ENCODE data around the gene BAHD1.
"Not testable (repeated sequence)": the region's sequence is repeated elsewhere in the genome, so short reads cannot be mapped to it uniquely, and the experiment has no call there.

The BAHD1 gene

DNA sequence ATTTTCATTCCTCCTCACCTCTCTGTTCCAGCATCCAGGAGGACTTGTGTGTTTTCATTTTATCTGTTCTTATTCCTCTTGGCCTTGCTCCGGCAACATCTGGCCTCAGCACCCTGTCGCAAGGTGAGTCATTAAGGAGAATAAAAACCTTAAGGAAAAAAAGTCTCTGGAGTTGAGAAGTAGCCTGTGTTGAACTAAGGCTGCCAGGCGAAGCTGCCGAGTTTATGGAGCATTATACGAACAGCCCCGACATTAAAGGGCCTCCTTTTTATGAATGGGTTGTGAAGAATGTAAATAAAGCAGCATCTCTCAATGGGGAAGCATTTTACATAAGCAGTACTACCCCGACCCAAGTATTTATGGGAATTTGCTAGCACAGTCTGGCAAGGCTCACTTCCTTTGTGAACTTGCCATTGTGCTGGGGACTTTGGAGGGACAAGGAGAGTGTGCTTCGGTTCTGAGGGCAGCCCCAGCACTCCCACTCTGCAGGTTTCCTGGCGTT is 4.7 kb downstream of the BAHD1 start:
- peak; percentile 57 for DNase-seq

DNA sequence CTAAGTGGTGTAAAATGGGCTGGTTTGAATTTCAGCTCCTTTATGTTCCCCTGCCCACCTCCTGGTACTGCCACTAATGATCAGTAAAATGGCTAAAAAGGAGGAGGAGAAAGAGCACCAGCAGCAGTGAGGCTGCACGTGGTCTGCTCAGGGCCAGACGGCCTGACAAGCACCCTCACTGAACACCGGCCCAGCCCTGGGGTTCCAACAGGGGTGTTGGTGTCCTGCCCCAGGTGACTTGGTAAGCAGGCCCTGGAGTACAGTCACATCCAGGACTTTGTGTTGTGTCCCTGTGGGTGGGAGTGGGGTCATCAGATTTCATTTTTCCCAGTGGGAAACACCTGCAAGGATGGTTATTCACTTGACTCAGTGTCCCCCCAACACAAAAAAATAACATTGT is 5.4 kb downstream of the BAHD1 start:
- DNase-seq = no peak

DNA sequence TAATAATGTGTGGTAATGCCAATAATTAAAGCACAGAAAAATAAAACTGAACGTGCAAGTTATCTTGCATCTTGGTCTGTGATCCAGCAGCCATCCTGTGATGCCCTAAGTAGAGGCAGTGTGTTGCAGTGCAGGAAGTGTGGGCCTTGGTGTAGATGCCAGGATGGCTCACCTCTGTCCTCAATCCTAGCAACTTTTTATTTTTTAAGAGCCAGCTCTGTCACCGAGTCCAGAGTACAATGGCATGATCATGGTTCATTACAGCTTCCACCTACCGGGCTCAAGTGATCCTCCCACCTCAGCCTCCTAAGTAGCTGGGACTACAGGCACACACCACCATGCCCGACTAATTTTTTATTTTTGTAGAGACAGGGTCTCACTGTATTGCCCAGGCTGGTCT is 7.6 kb downstream of the BAHD1 start:
- DNase-seq = no peak

DNA sequence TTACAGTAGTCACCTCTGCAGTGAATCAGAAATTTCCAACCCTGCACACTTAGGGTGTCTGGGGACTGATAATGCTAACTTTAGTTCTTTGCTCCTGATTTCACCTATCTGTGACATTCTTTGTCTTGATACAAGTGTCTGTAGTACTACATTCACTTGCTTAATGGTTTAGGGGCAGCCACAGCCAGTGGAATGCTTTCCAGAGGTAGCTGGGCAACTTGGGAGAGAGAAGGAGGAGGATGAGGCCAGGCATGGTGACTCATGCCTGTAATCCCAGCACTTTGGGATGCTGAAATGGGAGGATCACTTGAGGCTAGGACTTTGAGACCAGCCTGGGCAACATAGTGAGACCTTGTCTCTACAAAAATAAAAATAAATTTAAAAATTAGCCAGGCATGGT is 8.5 kb downstream of the BAHD1 start:
- DNase-seq = peak; percentile 48

DNA sequence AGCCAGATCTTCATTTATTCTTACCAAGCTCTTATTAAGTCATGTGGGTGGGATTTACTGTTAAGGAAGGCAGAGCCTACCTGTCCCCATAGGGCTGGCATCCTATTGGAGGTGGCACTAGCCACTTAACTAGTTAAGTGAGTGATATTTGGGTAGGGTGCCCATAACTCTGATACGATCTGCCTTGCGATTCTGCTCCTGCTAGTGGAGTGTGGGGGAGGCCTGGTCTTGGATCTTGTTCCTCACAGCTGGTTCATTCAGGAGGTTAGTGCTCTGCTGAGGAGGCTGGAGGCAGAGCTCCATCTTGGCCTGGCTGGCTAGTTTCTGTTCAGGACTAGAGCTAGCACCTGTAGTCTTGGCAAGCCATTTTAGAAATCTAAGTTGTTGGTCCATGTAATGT is 9.3 kb downstream of the BAHD1 start:
- DNase-seq = no peak

DNA sequence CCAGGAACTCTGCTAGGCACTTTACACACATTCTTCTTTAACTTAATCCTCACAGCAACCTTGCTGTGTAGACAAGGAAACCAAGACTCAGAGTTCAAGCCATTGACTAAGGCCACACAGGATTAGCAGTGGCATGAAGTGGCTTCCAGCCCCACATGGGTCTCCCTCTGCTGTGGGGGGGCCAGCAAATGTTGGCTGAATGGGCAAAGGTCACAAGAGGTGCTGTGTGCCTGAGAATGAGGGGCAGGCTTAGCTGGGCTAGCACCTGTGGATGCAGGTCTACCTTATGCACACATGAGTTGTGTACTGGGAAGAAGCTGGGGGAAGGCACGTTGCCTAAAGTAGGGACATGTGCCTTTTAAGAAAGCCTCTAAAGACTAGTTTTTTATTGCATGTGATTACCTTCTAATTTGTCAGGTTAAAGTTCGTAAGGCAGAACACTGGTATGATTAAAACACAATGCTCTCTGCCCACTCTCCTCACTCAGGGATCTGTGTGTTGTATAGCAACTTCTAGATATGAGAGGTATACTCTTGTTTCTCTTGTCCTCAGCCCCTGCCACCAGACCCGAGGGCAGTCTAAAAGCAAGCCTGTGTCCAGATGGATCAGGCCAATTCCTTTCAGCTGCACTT is 10.9 kb downstream of the BAHD1 start:
- DNase-seq = no peak

DNA sequence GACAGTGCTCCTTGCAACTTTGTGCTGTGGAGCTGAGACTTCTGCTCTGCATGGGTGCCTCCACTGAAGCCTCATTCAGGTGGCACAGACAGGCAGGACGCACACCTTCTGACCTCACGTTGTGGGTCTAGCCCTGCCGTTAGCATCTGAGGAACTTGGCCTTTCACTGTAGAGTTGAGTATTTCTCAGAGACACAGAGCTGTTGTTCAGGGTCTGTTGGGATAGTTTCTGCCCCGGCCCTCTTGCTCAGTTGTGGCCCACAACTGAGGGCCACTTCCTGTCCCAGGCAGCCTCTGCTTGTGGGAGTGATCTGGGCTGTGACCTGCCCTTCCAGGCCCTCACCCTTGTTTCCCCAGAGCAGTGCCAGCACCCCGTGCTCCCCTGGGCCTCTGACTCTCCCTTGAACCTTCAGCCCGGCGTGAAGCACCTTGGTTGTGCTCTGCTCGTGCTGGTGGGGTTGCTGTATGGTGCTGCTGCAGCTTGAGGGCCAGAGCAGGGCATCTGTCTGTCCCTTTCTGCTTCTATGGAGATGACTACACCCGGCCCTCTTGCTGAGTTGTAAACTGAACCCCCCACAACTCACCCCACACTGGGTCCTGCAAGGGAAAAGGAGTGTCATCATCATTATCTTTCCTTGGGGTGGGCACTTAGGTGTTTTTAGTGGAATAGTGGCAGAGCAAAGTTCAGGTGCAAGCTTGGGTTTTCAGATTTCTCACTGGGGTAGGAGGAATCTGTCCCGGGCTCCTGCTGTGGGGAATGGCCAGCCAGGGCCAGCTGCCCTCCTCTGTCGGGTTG is 11.7 kb downstream of the BAHD1 start:
- DNase-seq = no peak

DNA sequence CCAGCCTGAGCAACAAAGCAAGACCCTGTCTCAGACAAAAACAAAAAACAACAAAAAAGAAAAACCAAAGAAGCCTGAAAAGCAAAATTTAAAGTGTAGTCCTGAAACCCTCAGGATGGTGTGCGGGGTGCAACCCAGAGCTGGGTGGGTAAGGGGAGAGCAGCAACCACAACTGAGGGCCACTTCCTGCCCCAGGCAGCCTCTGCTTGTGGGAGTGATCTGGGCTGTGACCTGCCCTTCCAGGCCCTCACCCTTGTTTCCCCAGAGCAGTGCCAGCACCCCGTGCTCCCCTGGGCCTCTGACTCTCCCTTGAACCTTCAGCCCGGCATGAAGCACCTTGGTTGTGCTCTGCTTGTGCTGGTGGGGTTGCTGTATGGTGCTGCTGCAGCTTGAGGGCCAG is 13.2 kb downstream of the BAHD1 start:
- not testable (repeated sequence) for DNase-seq

DNA sequence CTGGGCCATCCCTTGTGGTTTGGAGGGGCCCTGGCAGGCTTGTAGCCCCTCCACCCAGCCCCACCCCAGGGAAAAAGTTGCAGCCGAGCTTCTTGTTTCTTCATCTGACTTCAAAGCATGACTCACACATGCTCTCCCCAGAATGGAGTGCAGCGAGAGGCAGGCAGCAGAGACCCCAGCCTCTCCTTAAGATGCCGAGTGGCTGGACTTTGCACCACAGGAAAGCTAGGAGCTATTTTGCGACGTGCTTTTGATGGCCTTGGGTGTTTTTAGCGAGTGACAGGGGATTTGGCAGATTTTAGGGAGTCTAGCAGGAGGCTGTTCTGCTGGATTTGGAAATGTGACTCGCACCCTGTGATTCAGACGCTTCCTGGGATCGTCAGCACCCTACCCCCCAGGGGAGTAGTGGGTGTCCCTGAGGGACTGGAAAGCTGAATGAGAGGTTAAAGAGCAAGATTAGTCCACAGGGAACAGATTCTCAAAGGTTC is 14.2 kb downstream of the BAHD1 start:
- DNase-seq = peak; percentile 65

DNA sequence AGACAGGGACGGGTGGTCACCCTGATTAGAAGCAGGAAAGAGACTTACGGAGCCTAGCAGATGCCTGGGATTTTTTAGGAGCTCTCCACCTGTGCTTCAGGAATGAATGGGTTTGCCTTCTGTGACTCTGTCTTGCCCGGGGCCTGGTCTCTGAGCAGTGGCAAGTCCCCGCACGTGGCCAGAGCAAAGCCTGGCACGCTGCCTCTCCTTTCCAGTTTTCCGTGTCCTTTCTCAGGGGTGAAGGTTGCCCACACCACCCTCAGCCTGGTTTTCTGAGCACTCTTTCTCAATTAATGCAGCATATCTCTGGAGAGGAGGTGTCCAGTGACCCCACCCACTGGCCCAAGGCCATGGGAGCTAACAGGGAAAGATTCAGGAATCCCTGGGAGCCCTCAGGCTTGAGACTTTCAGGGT is 15.6 kb downstream of the BAHD1 start:
- DNase-seq = no peak

DNA sequence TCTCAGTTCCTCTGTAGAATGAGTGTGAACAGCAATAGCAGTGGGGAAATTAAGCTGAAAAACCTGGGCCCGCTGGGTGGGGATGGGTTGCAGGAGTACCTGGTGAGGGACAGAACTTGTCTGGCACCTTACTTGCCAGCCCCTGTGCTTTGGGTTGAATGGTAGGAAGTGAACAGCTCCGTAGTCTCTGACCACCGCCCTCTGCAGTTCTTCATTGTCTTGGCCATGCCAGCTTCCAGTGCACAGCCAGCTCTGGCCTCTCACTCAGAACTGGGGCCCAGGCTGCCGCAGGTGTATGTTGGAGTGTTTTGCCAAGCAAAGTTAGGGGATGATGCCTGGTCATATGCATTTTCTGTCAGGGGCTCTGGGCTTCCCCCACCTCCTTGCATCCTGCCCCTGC is 16.0 kb downstream of the BAHD1 start:
- no peak for DNase-seq

DNA sequence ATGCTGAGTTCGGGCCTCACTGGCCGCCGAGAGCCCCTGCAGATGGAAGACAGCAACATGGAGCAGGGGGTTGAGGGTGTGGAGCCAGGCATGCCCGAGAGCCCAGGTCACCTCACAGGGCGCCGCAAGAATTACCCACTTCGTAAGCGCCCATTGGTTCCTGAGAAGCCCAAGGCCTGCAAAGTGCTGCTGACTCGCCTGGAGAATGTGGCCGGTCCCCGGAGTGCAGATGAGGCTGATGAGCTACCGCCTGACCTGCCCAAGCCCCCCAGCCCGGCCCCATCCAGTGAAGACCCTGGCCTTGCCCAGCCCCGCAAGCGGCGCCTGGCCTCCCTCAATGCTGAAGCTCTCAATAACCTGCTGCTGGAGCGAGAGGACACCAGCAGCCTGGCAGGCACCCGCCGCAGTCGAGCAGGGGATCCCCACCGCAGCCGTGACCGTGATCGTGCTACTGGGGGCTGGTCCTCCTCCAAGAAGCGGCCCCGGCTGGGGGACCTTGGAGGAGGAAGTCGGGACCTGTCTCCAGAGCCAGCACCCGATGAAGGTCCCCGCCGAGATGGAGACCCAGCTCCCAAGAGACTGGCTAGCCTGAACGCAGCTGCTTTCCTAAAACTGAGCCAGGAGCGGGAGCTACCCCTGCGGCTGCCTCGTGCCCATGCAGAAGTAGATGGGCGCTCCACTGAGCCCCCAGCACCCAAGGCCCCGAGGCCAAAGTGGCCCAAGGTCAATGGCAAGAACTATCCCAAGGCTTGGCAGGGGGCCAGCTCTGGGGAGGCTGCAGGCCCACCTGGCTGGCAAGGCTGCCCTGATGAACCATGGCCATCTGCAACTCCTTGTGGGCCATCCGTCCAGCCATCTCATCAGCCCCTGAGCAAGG is 18.0 kb downstream of the BAHD1 start:
- no peak for DNase-seq

DNA sequence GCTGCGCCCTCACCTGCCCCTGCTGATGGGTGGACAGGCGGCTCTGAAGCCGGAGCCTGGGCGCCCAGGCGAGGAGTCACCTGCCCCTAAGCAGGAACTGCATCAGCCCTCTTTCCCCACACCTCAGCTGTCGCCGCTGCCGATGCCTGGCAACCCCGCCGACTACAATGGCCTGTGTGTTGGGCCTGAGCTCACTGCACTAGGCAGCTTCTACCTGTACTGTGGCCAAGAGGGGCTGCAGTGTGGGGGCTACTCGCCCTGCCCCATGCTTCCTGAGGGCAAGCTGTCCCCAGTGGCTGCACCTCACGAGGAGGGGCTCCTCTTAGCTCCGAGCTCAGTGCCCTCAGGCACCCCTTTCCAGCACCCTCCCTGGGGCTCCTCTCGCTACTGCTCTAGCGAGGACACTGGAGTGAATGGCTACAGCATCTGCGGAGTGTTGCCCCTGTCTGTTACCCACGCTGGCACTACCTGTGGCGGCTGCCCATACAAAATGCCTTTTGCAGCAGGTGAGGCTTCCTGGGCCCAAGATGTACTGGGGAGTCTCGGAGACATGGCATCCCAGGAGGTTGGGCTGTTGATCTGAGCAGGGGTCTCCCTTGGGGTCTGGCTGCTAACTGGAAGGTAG is 18.8 kb downstream of the BAHD1 start:
- DNase-seq = no peak

DNA sequence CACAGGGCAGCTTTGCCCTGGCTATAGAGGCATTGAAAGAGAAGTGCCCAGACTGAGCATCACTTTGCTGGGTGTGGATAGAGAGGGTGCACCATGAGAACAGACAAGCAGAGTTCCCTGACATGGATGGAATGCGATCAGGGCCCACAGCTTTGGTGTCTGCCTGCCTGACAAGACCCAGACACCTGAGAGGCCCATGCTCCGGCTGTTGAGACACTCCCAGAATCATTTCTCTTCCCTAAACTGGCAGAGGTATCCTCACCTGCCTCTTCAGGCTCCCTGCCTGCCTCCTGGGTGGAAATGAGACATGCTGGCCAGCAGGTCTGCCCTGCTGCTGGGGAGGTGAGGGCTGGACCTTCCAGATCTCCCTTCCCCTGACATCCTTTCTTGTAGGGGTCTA is 19.7 kb downstream of the BAHD1 start:
- no peak for DNase-seq

DNA sequence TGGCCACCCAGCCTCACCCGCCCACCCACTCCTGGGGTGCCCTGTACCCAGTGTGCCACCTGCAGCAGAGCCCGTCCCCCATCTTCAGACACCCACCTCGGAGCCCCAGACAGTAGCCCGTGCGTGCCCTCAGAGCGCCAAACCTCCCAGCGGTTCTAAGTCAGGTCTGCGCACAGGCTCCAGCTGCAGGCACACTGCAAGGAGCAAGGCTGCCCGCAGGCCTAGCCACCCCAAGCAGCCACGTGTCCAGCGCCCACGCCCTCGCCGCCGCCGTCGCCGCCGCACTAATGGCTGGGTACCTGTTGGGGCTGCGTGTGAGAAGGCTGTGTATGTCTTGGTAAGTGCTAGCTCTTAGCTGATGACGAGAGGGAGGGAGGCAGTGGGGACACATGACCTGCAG is 21.2 kb downstream of the BAHD1 start:
- DNase-seq = no peak

DNA sequence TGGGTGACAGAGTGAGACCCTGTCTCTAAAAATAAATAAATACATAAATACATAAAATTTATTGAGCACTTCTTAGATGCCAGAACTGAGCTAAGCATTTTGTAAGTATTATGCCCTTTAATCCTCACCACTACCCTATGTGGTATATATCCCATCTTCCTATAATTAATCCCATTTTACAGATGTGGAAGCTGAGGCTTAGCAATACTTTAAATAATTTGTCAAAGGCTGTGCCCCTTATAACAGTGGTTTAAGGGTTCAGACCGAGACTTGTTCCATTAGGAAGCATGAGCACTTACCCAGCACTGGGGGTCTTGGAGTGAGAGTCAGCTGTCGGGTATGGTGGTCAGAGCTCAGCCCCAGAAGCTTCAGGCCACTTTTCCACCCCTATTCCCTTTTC is 22.5 kb downstream of the BAHD1 start:
- no peak for DNase-seq

DNA sequence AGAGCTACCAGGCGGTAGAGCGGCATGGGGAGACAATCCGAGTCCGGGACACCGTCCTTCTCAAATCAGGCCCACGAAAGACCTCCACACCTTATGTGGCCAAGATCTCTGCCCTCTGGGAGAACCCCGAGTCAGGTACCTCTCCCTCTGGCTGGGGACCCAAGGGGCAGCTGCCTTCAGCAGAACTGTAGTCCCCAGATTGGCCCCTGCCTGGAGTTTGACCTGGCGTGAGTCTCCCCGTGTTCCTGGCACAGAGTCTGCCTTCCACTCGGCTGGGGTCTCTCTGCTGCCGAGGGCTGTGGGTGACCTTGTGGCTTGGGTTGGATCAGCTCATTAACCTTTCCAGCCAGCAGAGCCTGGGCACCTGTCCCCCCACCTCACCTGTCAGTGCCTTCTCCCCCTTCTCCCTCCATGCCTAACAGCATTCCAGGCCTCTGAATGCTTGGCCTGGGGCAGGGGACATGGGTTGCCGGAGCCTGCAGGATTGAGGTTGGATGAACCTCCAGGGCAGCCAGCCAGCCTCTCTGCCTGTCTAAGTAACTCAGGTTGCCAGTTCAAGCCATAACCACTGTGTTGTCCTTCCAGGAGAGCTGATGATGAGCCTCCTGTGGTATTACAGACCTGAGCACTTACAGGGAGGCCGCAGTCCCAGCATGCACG is 23.3 kb downstream of the BAHD1 start:
- DNase-seq = no peak

DNA sequence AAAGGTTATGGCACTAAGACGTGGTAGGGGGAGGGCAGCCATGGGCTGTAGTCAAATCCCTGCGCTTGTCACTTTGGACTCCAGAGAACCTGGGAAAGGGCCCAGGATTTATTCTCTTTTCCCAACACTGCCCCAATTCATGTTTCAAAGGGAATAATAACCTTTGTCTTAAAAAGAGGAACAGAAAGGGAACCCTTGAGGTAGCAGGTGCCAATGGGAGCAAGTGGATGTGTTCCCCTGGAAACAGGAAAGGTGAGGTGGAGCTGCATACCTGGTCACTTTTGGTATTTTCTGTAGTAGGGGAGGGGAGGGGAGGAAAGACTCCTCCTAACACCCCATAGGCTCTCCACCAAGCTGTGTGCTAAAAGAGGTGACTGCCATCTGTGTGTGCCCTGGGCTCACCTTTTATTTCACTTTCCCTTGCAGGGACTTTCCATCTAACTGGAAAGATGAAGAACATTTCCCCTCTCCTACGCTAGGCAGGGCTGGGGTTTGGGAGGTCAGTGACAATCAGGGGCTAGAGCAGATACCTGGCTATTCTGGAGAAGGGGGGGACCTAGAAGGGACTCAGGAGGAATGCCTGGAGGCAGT is 23.9 kb downstream of the BAHD1 start:
- no peak for DNase-seq

DNA sequence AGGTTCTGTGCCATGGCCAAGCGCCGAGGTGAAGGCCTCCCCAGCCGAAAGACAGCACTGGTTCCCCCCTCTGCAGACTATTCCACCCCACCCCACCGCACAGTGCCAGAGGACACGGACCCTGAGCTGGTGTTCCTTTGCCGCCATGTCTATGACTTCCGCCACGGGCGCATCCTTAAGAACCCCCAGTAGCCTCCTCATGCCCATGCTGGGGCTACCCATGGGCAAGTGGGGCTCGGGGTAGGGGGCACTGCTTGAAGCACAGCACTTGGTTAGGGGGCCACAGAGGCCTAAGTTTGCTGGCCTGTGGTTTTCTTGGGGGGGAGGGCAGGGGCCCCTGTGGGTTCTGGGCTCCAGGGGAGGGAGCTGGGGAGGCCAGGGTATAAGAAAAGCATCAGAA is 25.2 kb downstream of the BAHD1 start:
- DNase-seq = no peak

DNA sequence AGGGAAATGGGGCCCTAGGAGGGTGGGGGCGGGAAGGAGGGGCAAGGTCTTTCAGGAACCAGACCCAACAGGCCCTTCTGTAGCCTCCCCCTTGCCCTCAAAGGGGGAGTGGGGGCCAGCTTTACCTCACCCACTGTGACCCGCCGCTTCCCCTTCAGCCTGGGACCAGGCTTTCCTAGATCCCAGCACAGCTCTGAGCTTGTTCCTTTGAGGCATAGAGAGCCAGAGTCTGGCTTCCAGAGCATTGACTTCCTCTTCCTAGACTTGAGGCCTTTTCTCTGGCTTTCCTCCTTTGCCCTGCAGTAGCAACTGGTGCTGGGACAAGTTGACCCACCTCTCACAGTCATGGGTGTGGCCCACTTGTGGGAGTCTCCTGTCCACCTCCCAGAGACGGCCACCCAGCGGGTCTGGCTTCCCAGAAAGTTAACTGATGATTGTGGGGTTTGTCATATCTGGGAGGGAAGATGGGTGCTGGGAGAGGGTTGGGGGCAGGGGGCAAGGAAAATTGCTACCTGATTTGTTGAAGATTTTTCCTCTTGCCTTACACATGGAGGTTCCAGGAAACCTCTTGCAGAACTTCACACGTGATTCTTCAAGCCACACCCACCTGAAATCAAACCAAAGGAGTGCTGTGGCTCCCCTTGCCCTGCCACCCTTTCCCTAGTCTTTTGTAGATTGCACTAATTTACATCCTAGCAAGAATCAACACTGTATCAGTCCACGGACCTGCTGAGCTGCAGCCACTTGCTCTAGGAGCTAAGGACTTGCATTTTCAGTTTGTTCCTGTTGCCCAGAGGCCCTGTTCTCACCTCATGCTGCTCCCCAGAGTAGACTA is 25.9 kb downstream of the BAHD1 start:
- DNase-seq = no peak

DNA sequence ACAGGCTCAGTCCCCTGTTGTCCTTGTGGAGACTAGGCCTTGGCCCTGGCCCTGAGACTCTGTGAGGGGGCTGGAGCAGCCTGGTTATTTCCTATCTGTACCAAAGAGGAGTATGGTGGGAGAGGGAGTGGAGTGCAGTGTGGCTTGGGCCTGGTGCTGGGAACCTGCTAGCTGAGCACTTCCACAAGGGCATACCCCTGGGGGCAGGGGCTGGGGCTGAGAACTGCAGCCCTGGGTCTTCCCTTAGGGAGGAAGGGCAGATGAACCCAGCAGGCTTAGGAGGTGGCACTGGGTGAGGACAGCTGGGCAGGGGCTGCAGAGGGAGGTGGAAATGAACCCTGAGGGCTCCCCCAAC is 26.5 kb downstream of the BAHD1 start:
- DNase-seq = no peak
